ENCODE data around the gene MBD6. TPM values are rescaled to one million over a fixed set of nuclear protein-coding genes. Genes with fewer than 3 reads are reported as not detected.

MBD6 gene
- total RNA-seq, 5 donors from 2014 or later (not counting 1 experiment from before 2014, with no cell fraction given) = 109 to 122 (median 114) TPM

GRCh38 chr12:57487597-57488401 lies 34.8 kb upstream of the MBD6 start, which contains the start of gene MARS1:
Gene MARS1, plus strand, starts transcription at chr12:57488068. Its CDS starts 23 bp downstream, at chr12:57488091.
- peak within 1 kb of the TSS; percentile 94 to 95 for H3K4me3 ChIP-seq (ENCODE audit: control insufficient read depth in 1 of 2, extremely low read depth in 1 of 2, low read length in 1 of 2)
- H3K36me3 ChIP-seq (ENCODE audit: control insufficient read depth in 2 of 2, extremely low read depth in 1 of 2, insufficient read depth in 1 of 2, low read length in 1 of 2) = peaks cover 11 to 35% of the 10 kb centered on the region in 2 donors
- no peaks in the 10 kb centered on the region for H3K9me3 ChIP-seq
- H3K27ac ChIP-seq (ENCODE audit: low read length) = peak within 1 kb of the TSS; percentile 66
- ATAC-seq (replicated peaks in 1 of 4) (peak; percentile 98 to 99 (median 98)), DNase-seq (peak; percentile 74 to 97 (median 91))
- CTCF ChIA-PET = interaction anchor here in 1 of 2 donors (1.4 kb wide), 2 partner anchors 11 to 29 kb away, joined by 3 to 6 read pairs; no protein-coding TSS in a partner anchor
- peaks cover 12 to 23% of the 10 kb centered on the region in 2 experiments for H3K4me1 ChIP-seq (ENCODE audit: control insufficient read depth in 1 of 2, extremely low read depth in 1 of 2, insufficient read depth in 2 of 2, low read length in 2 of 2)
- H3K27me3 ChIP-seq (replicated peaks in 1 of 2; ENCODE audit: control insufficient read depth in 2 of 2, extremely low read depth in 1 of 2, insufficient read depth in 2 of 2, low read length in 1 of 2) = no peaks in the 10 kb centered on the region
- Mint-ChIP-seq H3K4me3 (peak within 1 kb of the TSS; percentile 90 to 98 (median 96)), H3K9me3 (no peaks in the 10 kb centered on the region), H3K27ac (peak within 1 kb of the TSS; percentile 94 to 95), H3K27me3 (no peaks in the 10 kb centered on the region), H3K4me1 (peaks cover 38 to 40% (median 38%) of the 10 kb centered on the region in 3 donors), H3K36me3 (peaks cover 18% of the 10 kb centered on the region)
- POLR2A ChIA-PET = no interaction called here
- WGBS (ENCODE audit: insufficient coverage) = 6% methylated on average over 33 of the region's 47 CpGs

- Histone ChIP-seq H3K36me3 (ENCODE audit: control insufficient read depth in 2 of 2, extremely low read depth in 1 of 2, insufficient read depth in 1 of 2, low read length in 1 of 2) (peaks cover 12 to 37% of the 10 kb centered on the region in 2 donors), H3K9me3 (no peaks in the 10 kb centered on the region), H3K27ac (ENCODE audit: low read length) (peak overlapping the region; percentile 66), H3K4me3 (ENCODE audit: control insufficient read depth in 1 of 2, extremely low read depth in 1 of 2, low read length in 1 of 2) (peak overlapping the region; percentile 94 to 95), H3K27me3 (replicated peaks in 1 of 2; ENCODE audit: control insufficient read depth in 2 of 2, extremely low read depth in 1 of 2, insufficient read depth in 2 of 2, low read length in 1 of 2) (no peaks in the 10 kb centered on the region), H3K4me1 (ENCODE audit: control insufficient read depth in 1 of 2, extremely low read depth in 1 of 2, insufficient read depth in 2 of 2, low read length in 2 of 2) (peaks cover 12 to 23% of the 10 kb centered on the region in 2 experiments)
- no peak for ATAC-seq (replicated peaks in 1 of 4)
- Mint-ChIP-seq H3K4me1 (peaks cover 31 to 38% (median 36%) of the 10 kb centered on the region in 3 donors), H3K36me3 (peaks cover 21% of the 10 kb centered on the region), H3K27ac (peak overlapping the region; percentile 94 to 95), H3K27me3 (no peaks in the 10 kb centered on the region), H3K9me3 (no peaks in the 10 kb centered on the region), H3K4me3 (peak overlapping the region; percentile 90 to 98 (median 96))
- 6% methylated on average over 5 of the region's 11 CpGs for WGBS (ENCODE audit: insufficient coverage)
- ChIA-PET CTCF (interaction anchor here in 1 of 2 donors (0.8 kb wide), 1 partner anchor 30 kb away, joined by 3 read pairs; no protein-coding TSS in a partner anchor), POLR2A (interaction anchor here (0.6 to 0.7 kb wide), 2 partner anchors 13 to 53 kb away, joined by 3 to 4 read pairs; no protein-coding TSS in a partner anchor)
- DNase-seq = no peak
Observed at GRCh38 chr12:57488402-57489156, 34.0 kb upstream of the MBD6 start.

- ChIA-PET CTCF (interaction anchor here in 1 of 2 donors (0.8 kb wide), 1 partner anchor 30 kb away, joined by 3 read pairs; no protein-coding TSS in a partner anchor), POLR2A (interaction anchor here (0.5 to 0.7 kb wide), 3 partner anchors 14 to 54 kb away, joined by 3 to 6 read pairs (median 4); no protein-coding TSS in a partner anchor)
- H3K4me3 Mint-ChIP-seq = peak overlapping the region; percentile 90 to 98 (median 96)
- H3K4me1 Mint-ChIP-seq = peaks cover 31 to 38% (median 36%) of the 10 kb centered on the region in 3 donors
- DNase-seq (no peak), ATAC-seq (replicated peaks in 1 of 4) (no peak)
- H3K9me3 Mint-ChIP-seq = no peaks in the 10 kb centered on the region
- H3K36me3 Mint-ChIP-seq = peaks cover 21% of the 10 kb centered on the region
- peaks cover 12 to 40% of the 10 kb centered on the region in 2 donors for H3K36me3 ChIP-seq (ENCODE audit: control insufficient read depth in 2 of 2, extremely low read depth in 1 of 2, insufficient read depth in 1 of 2, low read length in 1 of 2)
- peak overlapping the region in 1 of 2 donors; percentile 94 for H3K4me3 ChIP-seq (ENCODE audit: control insufficient read depth in 1 of 2, extremely low read depth in 1 of 2, low read length in 1 of 2)
- H3K4me1 ChIP-seq (ENCODE audit: control insufficient read depth in 1 of 2, extremely low read depth in 1 of 2, insufficient read depth in 2 of 2, low read length in 2 of 2) = peaks cover 12 to 23% of the 10 kb centered on the region in 2 experiments
- peak overlapping the region; percentile 68 to 95 for H3K27ac Mint-ChIP-seq
- no peak overlapping the region for H3K27ac ChIP-seq (ENCODE audit: low read length)
- no peaks in the 10 kb centered on the region for H3K9me3 ChIP-seq
- H3K27me3 Mint-ChIP-seq = no peaks in the 10 kb centered on the region
- H3K27me3 ChIP-seq (replicated peaks in 1 of 2; ENCODE audit: control insufficient read depth in 2 of 2, extremely low read depth in 1 of 2, insufficient read depth in 2 of 2, low read length in 1 of 2) = no peaks in the 10 kb centered on the region
- WGBS (ENCODE audit: insufficient coverage) = 100% methylated on average over 3 of the region's 5 CpGs
Observed at GRCh38 chr12:57489157-57489641, 33.4 kb upstream of the MBD6 start.

- 100% methylated on average over 2 of the region's 4 CpGs for WGBS (ENCODE audit: insufficient coverage)
- H3K4me3 Mint-ChIP-seq = no peak overlapping the region
- CTCF ChIA-PET = interaction anchor here in 1 of 2 donors (0.5 kb wide), 1 partner anchor 127 kb away, joined by 3 read pairs; no protein-coding TSS in a partner anchor
- H3K27ac Mint-ChIP-seq = no peak overlapping the region
- POLR2A ChIA-PET = interaction anchor here in 1 of 2 donors (0.8 kb wide), 1 partner anchor 15 kb away, joined by 4 read pairs; no protein-coding TSS in a partner anchor
- ATAC-seq (replicated peaks in 1 of 4) = no peak
- H3K4me1 Mint-ChIP-seq = peaks cover 31 to 38% (median 36%) of the 10 kb centered on the region in 3 donors
- no peaks in the 10 kb centered on the region for H3K9me3 Mint-ChIP-seq
- no peaks in the 10 kb centered on the region for H3K9me3 ChIP-seq
- H3K36me3 ChIP-seq (ENCODE audit: control insufficient read depth in 2 of 2, extremely low read depth in 1 of 2, insufficient read depth in 1 of 2, low read length in 1 of 2) = peaks cover 12 to 40% of the 10 kb centered on the region in 2 donors
- H3K27me3 Mint-ChIP-seq = no peaks in the 10 kb centered on the region
- H3K4me1 ChIP-seq (ENCODE audit: control insufficient read depth in 1 of 2, extremely low read depth in 1 of 2, insufficient read depth in 2 of 2, low read length in 2 of 2) = peaks cover 12 to 23% of the 10 kb centered on the region in 2 experiments
- H3K4me3 ChIP-seq (ENCODE audit: control insufficient read depth in 1 of 2, extremely low read depth in 1 of 2, low read length in 1 of 2) = no peak overlapping the region
- DNase-seq = no peak
- no peak overlapping the region for H3K27ac ChIP-seq (ENCODE audit: low read length)
- H3K27me3 ChIP-seq (replicated peaks in 1 of 2; ENCODE audit: control insufficient read depth in 2 of 2, extremely low read depth in 1 of 2, insufficient read depth in 2 of 2, low read length in 1 of 2) = no peaks in the 10 kb centered on the region
- peaks cover 21% of the 10 kb centered on the region for H3K36me3 Mint-ChIP-seq
Observed at GRCh38 chr12:57490126-57490525, 32.5 kb upstream of the MBD6 start.

- peaks cover 12 to 46% of the 10 kb centered on the region in 2 donors for H3K36me3 ChIP-seq (ENCODE audit: control insufficient read depth in 2 of 2, extremely low read depth in 1 of 2, insufficient read depth in 1 of 2, low read length in 1 of 2)
Observed at GRCh38 chr12:57491393-57492280, 31.0 kb upstream of the MBD6 start.

More at GRCh38 chr12:57491393-57492280, 31.0 kb upstream of the MBD6 start:
- Mint-ChIP-seq H3K27ac (peak overlapping the region; percentile 2 to 46), H3K9me3 (no peaks in the 10 kb centered on the region), H3K4me1 (peaks cover 31 to 38% (median 36%) of the 10 kb centered on the region in 3 donors), H3K4me3 (no peak overlapping the region), H3K27me3 (no peaks in the 10 kb centered on the region), H3K36me3 (peaks cover 25% of the 10 kb centered on the region)
- Histone ChIP-seq H3K4me1 (ENCODE audit: control insufficient read depth in 1 of 2, extremely low read depth in 1 of 2, insufficient read depth in 2 of 2, low read length in 2 of 2) (peaks cover 12 to 23% of the 10 kb centered on the region in 2 experiments), H3K4me3 (ENCODE audit: control insufficient read depth in 1 of 2, extremely low read depth in 1 of 2, low read length in 1 of 2) (no peak overlapping the region), H3K9me3 (no peaks in the 10 kb centered on the region), H3K27ac (ENCODE audit: low read length) (no peak overlapping the region), H3K27me3 (replicated peaks in 1 of 2; ENCODE audit: control insufficient read depth in 2 of 2, extremely low read depth in 1 of 2, insufficient read depth in 2 of 2, low read length in 1 of 2) (no peaks in the 10 kb centered on the region)
- peak in 1 of 35 experiments; percentile 28 for DNase-seq
- WGBS (ENCODE audit: insufficient coverage) = 88% methylated on average over 3 of the region's 15 CpGs
- ChIA-PET CTCF (interaction anchor here in 1 of 2 donors (0.7 kb wide), 1 partner anchor 43 kb away, joined by 11 read pairs; no protein-coding TSS in a partner anchor), POLR2A (interaction anchor here in 1 of 2 donors (0.6 kb wide), 2 partner anchors 34 kb away, joined by 5 to 6 read pairs; no protein-coding TSS in a partner anchor)
- ATAC-seq (replicated peaks in 1 of 4) = no peak
